Bronchial epithelial cell (primary cell): ENCODE data around the gene SH3D19. TPM values are rescaled to one million over a fixed set of nuclear protein-coding genes. Genes with fewer than 3 reads are reported as not detected.
A peak's percentile ranks its signal among the peaks of the same experiment; 100 is the strongest.

Experiments
- DNase-seq: peaks from one replicate; pipeline ENCODE4 v3.0.0-alpha.2; 2010; ENCODE audit warnings: low read depth
- FAIRE-seq: peaks from 2 replicates; lab custom pipeline; 2011; peaks lifted over from hg19 to GRCh38; lab: Jason Lieb, UNC
- H3K27me3 ChIP-seq: 2 replicates; pipeline ENCODE4 v1.5.1; 2011; ENCODE audit warnings: low read length; ENCODE audit not compliant: control insufficient read depth, insufficient read depth
- H3K36me3 ChIP-seq: 2 replicates; pipeline ENCODE4 v1.5.1; 2011; ENCODE audit warnings: low read length; ENCODE audit not compliant: control insufficient read depth, insufficient read depth
- H3K4me3 ChIP-seq: 2 replicates; pipeline ENCODE4 v1.5.1; 2011; ENCODE audit warnings: mild to moderate bottlenecking, low read depth, low read length, control low read depth
- total RNA-seq: library from RNA; depleted of rRNA; stranded (reverse); fragments of >200 nt; gene quantifications from 2 replicates; pipeline ENCODE4 v1.2.1, GENCODE V29; 2014
- TF ChIP-seq, protein P1 (sequence below): IDR thresholded peaks from 2 replicates; pipeline ENCODE4 v1.5.1; 2011; ENCODE audit warnings: mild to moderate bottlenecking, moderate library complexity, low read length, control low read depth, inconsistent platforms; ENCODE audit not compliant: insufficient read depth, severe bottlenecking

The SH3D19 gene
- total RNA-seq, 1 donor from 2014 or later: 13.2 TPM

DNA sequence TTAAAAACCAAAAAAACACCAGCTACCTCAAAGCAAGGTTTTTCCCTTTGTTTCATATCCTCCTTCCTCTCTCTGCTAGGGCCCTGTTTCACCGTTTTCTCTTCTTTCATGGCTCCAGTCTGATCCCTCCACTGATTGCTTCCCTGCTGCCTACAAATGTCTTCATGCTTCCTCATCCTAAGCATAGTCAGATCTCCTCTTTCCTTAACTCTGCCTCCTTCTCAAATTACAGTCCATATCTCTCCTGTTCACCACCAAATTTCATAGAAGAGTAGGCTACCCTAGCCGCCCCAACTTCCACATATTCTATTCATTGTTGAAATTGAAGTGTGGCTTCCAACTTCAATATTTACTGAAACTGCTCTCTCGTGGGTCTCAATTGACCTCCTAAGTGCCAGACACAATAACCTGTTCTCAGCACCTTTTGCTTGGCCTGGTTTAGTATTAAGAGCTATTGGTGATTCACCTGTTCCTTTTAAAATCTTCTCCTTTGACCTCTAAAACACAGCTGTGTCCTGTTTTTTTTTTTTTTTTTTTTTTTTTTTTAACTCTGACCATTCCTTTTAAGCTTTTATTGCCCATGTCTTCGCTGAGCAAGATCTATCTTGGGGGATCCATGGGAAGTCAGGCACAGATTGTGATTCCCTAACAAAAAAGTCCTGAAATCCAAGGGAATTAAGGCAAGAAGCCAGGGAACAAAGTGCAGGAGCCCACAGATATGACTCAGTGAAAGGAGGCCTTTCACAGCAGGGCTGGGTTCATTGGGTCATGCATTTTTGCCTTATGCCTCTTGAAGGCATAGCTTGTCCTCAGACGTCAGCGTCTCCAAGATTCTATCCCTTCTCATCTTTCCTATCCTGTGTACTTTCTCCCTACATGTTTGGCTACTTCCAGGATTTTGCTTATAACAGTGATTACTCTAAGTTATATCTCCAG, 140.6 kb downstream of the SH3D19 start:
- Histone ChIP-seq H3K27me3 (no peaks in the 10 kb centered on the region), H3K4me3 (no peak overlapping the region), H3K36me3 (no peaks in the 10 kb centered on the region)
- DNase-seq (peak; percentile 38), FAIRE-seq (no peak)
- TF ChIP-seq, protein P1, sequence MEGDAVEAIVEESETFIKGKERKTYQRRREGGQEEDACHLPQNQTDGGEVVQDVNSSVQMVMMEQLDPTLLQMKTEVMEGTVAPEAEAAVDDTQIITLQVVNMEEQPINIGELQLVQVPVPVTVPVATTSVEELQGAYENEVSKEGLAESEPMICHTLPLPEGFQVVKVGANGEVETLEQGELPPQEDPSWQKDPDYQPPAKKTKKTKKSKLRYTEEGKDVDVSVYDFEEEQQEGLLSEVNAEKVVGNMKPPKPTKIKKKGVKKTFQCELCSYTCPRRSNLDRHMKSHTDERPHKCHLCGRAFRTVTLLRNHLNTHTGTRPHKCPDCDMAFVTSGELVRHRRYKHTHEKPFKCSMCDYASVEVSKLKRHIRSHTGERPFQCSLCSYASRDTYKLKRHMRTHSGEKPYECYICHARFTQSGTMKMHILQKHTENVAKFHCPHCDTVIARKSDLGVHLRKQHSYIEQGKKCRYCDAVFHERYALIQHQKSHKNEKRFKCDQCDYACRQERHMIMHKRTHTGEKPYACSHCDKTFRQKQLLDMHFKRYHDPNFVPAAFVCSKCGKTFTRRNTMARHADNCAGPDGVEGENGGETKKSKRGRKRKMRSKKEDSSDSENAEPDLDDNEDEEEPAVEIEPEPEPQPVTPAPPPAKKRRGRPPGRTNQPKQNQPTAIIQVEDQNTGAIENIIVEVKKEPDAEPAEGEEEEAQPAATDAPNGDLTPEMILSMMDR: no peak

DNA sequence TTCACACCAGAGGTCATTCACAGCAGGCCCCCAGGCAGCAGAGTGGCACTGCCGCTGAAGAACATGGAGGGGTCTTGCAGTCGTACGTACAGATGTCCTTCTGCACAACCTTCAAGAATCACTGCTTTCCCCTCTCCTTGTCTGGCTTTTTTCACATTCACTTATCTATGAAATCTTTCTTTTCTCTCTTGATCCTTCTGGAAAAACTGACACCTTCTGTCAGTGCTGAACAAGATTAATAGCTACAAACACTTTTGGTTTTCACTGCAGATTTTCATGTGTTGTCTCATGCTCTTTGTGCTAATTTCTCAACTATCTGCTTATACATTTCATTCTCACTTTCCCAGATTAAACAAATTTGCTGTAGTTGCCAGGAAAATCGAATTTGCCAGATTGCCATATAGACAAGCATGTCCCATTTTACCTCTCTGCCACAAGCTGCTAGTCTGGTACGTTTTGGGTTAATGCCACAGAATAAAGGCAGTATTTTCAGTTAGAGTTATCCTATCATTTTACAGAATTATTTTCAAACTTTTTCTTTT, 142.9 kb downstream of the SH3D19 start:
- TF ChIP-seq, protein P1: no peak
- DNase-seq (no peak), FAIRE-seq (no peak)
- H3K36me3 ChIP-seq: no peaks in the 10 kb centered on the region
- H3K4me3 ChIP-seq: no peak overlapping the region
- no peaks in the 10 kb centered on the region for H3K27me3 ChIP-seq

DNA sequence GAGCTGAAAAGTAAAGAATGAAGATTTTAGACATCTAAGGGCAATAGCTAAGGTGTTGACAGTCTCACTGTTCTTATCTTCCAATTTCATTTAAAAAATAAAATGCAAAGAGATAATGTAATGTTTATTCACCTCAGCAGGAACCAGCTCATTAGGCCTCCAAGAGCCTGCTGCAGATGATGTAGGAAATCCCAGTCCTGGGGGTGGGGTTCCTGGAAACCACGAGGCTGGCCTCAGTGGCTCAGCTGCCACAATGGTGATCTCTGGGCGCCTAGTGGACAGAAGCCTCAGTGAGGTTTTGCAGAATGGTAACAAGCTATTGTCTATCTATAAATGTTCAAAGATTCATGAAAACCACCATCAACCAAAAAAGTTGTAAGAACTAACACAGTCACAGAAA, 148.7 kb downstream of the SH3D19 start:
- TF ChIP-seq, protein P1: no peak
- no peak for DNase-seq
- Histone ChIP-seq H3K27me3 (no peaks in the 10 kb centered on the region), H3K36me3 (peaks cover 10% of the 10 kb centered on the region), H3K4me3 (no peak overlapping the region)
- FAIRE-seq: no peak

DNA sequence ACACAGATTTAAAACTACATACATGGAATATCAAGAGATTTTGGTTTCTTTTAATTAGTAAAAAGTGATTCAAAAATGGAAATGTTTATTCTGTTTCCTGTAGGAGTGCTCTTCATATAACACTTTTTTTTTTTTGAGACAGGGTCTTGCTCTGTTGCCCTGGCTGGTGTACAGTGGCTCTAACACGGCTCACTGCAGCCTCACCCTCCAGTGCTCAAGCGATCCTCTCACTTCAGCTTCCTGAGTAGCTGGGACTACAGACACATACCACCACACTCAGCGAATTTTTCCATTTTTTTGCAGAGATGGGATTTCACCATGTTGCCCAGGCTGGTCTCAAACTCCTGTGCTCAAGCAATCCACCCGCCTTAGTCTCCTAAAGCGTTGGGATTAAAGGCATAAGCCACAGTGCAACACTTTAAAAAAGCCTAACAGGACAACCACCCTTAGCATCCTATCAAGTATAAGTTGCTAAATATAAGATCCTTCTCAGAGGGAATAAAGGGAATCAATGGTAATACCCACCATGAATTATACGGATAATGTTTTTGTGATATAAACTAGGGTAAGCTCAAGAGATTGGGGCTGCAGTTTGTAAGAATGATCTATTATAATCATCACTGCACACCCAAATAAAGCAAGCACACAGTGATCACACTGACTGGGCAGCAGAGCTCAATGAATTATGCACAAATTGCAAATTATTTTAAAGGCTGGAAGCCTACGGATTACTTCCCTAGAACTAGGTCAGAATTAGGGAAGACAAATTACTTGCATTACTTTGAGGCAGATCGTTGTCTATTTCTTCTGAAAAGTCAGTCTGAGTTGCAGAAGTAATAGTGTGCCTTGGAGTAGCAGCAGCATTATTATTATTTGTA, 149.4 kb downstream of the SH3D19 start:
- TF ChIP-seq, protein P1: no peak
- Histone ChIP-seq H3K4me3 (no peak overlapping the region), H3K27me3 (no peaks in the 10 kb centered on the region), H3K36me3 (peaks cover 10% of the 10 kb centered on the region)
- DNase-seq (no peak), FAIRE-seq (no peak)

DNA sequence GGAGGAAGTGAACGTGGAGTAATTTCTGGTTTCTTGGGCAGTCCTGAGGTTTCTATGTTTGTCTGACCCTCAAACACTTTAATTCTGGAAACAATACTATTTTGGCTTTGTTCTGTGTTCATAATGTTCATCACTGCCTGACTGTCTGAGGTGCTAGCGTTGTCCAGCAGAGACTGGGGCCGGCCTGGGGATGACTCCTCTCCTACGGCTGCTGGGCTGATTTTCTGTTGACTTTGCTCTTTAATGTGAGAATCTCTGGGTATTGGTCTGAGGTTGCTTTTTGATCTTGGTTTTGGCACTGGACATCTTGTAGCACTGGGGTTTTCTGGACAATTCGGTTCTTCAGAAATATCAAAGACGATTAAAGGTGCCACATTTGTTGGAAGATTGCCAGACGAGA, 150.2 kb downstream of the SH3D19 start:
- no peaks in the 10 kb centered on the region for H3K27me3 ChIP-seq
- FAIRE-seq (no peak), DNase-seq (no peak)
- H3K36me3 ChIP-seq: peaks cover 10% of the 10 kb centered on the region
- TF ChIP-seq, protein P1: no peak
- H3K4me3 ChIP-seq: no peak overlapping the region
